ENCODE results near the gene CLOCK. TPM values are rescaled to one million over a fixed set of nuclear protein-coding genes. Genes with fewer than 3 reads are reported as not detected.

The CLOCK gene
- total and polyA plus RNA-seq, 9 of the 15 experiments (the other 6 are each of a cell fraction or from before 2014, with no cell fraction given), result 3.7 to 14.4 (median 9.4) TPM

GRCh38 chr4:55437356-55437796 is 109.3 kb downstream of the CLOCK start (continued):
- TF ChIP-seq TAF1 (IDR thresholded peaks at IDR 0.05; ENCODE audit: control insufficient read depth, extremely low read depth, insufficient read depth, low read length, severe bottlenecking) (no peak), BMI1 (IDR thresholded peaks at IDR 0.05; ENCODE audit: low read length) (no peak), SFPQ (IDR thresholded peaks at IDR 0.05; ENCODE audit: low read depth, low read length) (no peak), ZNF217 (CRISPR knock-in tag; IDR thresholded peaks at IDR 0.05) (no peak), RREB1 (CRISPR knock-in tag; IDR thresholded peaks at IDR 0.05) (no peak), NR1H2 (CRISPR knock-in tag; IDR thresholded peaks at IDR 0.05) (no peak), NELFE (IDR thresholded peaks at IDR 0.05; ENCODE audit: insufficient read depth, insufficient read length) (no peak), ZEB2 (IDR thresholded peaks at IDR 0.05) (peak; percentile 48; the same call in 1 of the 2 replicates), ZNF232 (CRISPR knock-in tag; IDR thresholded peaks at IDR 0.05) (no peak), GATAD2B (IDR thresholded peaks at IDR 0.05; ENCODE audit: borderline replicate concordance) (0 out of 2 replicates have a peak, but pooled peaks have one; percentile 38), TAF9B (IDR thresholded peaks at IDR 0.05; ENCODE audit: partially characterized antibody) (no peak), NONO (IDR thresholded peaks at IDR 0.05; ENCODE audit: low read depth in 2 of 2, low read length in 1 of 2) (no peak), POLR3A (IDR thresholded peaks at IDR 0.05; ENCODE audit: borderline replicate concordance, extremely low read depth, insufficient read depth, insufficient read length) (no peak), PREB (CRISPR knock-in tag; IDR thresholded peaks at IDR 0.05) (no peak), CBFA2T2 (conservative IDR thresholded peaks at IDR 0.05) (peak; percentile 70), RHOXF2B (CRISPR knock-in tag; conservative IDR thresholded peaks at IDR 0.05) (no peak), ZNF584 (CRISPR knock-in tag; IDR thresholded peaks at IDR 0.05; ENCODE audit: low read depth) (no peak), NR2C1 (IDR thresholded peaks at IDR 0.05) (peak; percentile 74), NR2C1 (tag; IDR thresholded peaks at IDR 0.05) (peak; percentile 68), ZBTB43 (CRISPR knock-in tag; IDR thresholded peaks at IDR 0.05) (no peak)

All from K562 (cell line).